Right lobe of liver (tissue), 6 donors: ENCODE data around the gene RPS29. TPM values are rescaled to one million over a fixed set of nuclear protein-coding genes. Genes with fewer than 3 reads are reported as not detected.
"Not testable (repeated sequence)": the region's sequence is repeated elsewhere in the genome, so short reads cannot be mapped to it uniquely, and the experiment has no call there.

Source experiments
- ATAC-seq, 4 donors: fragments of 200-7000 bp; cut with Tn5 transposase; one replicate each; pipeline ENCODE4 v1.9.1; 2020; ENCODE audit warnings: mild to moderate bottlenecking in 4 of 4, moderate library complexity in 4 of 4
- DNase-seq, 3 donors: peaks; one replicate each; pipeline ENCODE4 v3.0.0-alpha.2; 2020
- H3K27ac ChIP-seq, 3 donors: fragments of 200-600 bp; one replicate each; pipeline ENCODE4 v1.8.0; 2022
- H3K27me3 ChIP-seq, 2 donors: fragments of 200-600 bp; one replicate each; pipeline ENCODE4 v1.8.0; 2022
- H3K36me3 ChIP-seq, 4 donors: fragments of 200-600 bp; sonication (generic) in 1 of 4; one replicate each; pipeline versions ENCODE4 v1.5.1 to v1.8.0; 2017 to 2022; ENCODE audit warnings: control low read depth in 1 of 4
- H3K4me1 ChIP-seq, 4 donors: fragments of 200-600 bp; sonication (generic) in 1 of 4; one replicate each; pipeline versions ENCODE4 v1.5.1 to v1.8.0; 2017 to 2022; ENCODE audit warnings: control low read depth in 1 of 4
- H3K4me3 ChIP-seq, 3 donors: fragments of 200-600 bp; one replicate each; pipeline ENCODE4 v1.8.0; 2022
- H3K9me3 ChIP-seq, 4 donors: fragments of 200-600 bp; sonication (generic) in 1 of 4; one replicate each; pipeline versions ENCODE4 v1.5.1 to v1.8.0; 2017 to 2022; ENCODE audit warnings: control low read depth in 1 of 4
- CTCF ChIP-seq, 4 donors: fragments of 200-600 bp in 3 of 4; fragments of 450-650 bp in 1 of 4; IDR thresholded peaks; one replicate each; pipeline versions ENCODE4 v1.5.1 to v1.8.0; 2016 to 2022; ENCODE audit warnings: antibody characterized with exemption in 4 of 4, mild to moderate bottlenecking in 2 of 4
- POLR2A ChIP-seq: fragments of 450-650 bp; IDR thresholded peaks from one replicate; pipeline ENCODE4 v1.6.1; 2017; ENCODE audit warnings: antibody characterized with exemption, mild to moderate bottlenecking
- WGBS: methylation state at CpG from one replicate; pipeline ENCODE4 v1.1.6; 2018; ENCODE audit warnings: low coverage, low lambda C conversion rate; ENCODE audit not compliant: insufficient coverage; ENCODE audit errors: missing lambda C conversion rate; 5-methylcytosine and 5-hydroxymethylcytosine counted together
- intact Hi-C, 2 donors: fragments of 100-400 bp; cut with DNase I; formaldehyde crosslinking; loops; one replicate each; pipeline versions ENCODE4 v1.11.2 to v1.14.1; 2022
- total RNA-seq, 6 experiments: library from RNA; depleted of rRNA in 2 of 6; stranded (reverse); fragments of >200 nt in 2 of 6; fragmentation: NEBNext Ultra II Directional in 3 of 6; extraction: Animal tissue kit (Norgen Biotek cat#: 25700) in 3 of 6; gene quantifications; one replicate each; pipeline versions ENCODE4 v1.1.0 to v1.2.4, GENCODE V29; 2016 to 2023
- donor health status: DM: no; HTN: yes; CAD: no.
- donor health status: DM: no; HTN: no; CAD: no.
- donor health status: DM: no; HTN: no; CAD: no.
- donor health status: DM: no; HTN: yes; CAD: no.
- donor health status: DM: no; HTN: yes; CAD: no.

Gene RPS29
- total RNA-seq, 6 experiments from 2014 or later, result 431 to 1,761 (median 531) TPM

GRCh38 chr14:49594347-49595091, 8.3 kb upstream of the RPS29 start:
- Histone ChIP-seq H3K4me1 (peaks cover 0 to 24% (median 7%) of the 10 kb centered on the region in 4 donors), H3K9me3 (no peaks in the 10 kb centered on the region), H3K4me3 (no peak overlapping the region), H3K27me3 (no peaks in the 10 kb centered on the region), H3K36me3 (no peaks in the 10 kb centered on the region), H3K27ac (peak overlapping the region in 2 of 3 donors; percentile 1 to 95)
- intact Hi-C loops, result no loop called here
- TF ChIP-seq CTCF (IDR thresholded peaks at IDR 0.05), result no peak
- TF ChIP-seq POLR2A, result no peak
- WGBS, result 7% methylated on average over 4 of the region's 4 CpGs
- ATAC-seq, result peak; percentile 28 to 57 (median 48)
- DNase-seq, result peak in 1 of 3 donors; percentile 70

GRCh38 chr14:49593016-49593415, 6.8 kb upstream of the RPS29 start:
- ATAC-seq, result no peak
- 77% methylated on average over 3 of the region's 3 CpGs for whole genome bisulfite sequencing
- TF ChIP-seq CTCF (IDR thresholded peaks at IDR 0.05) (no peak), POLR2A (no peak)

DNA sequence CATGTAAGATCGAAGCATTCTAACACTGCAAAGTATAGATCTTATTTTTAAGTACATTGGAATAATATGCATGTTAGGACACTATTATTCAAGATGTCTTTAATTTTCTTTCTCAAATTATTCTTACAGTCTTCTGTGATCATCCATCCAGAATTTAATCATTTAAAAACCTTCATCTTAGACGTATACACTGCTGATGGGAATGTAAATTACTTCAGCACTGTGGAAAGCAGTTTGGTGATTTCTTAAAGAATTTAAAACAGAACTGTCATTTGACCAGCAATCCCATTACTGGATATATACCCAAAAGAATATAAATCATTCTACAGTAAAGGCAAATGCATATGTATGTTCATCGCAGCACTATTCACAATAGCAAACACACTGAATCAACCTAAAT, 3.2 kb upstream of the RPS29 start:
- H3K4me3 ChIP-seq, result no peak overlapping the region
- TF ChIP-seq POLR2A, result no peak
- no peak for TF ChIP-seq CTCF (IDR thresholded peaks at IDR 0.05)
- no peaks in the 10 kb centered on the region for H3K27me3 ChIP-seq
- no peak for DNase-seq
- intact Hi-C loops, result no loop called here
- H3K4me1 ChIP-seq, result peaks cover 0 to 19% (median 3%) of the 10 kb centered on the region in 4 donors
- no peak overlapping the region for H3K27ac ChIP-seq
- H3K9me3 ChIP-seq, result no peaks in the 10 kb centered on the region
- H3K36me3 ChIP-seq, result peaks cover 0 to 2% (median under 1%) of the 10 kb centered on the region in 4 donors
- no peak for ATAC-seq
- WGBS, result 91% methylated on average over 3 of the region's 3 CpGs

More at GRCh38 chr14:49593016-49593415, 6.8 kb upstream of the RPS29 start:
- H3K27ac ChIP-seq, result no peak overlapping the region
- H3K9me3 ChIP-seq, result no peaks in the 10 kb centered on the region
- H3K4me3 ChIP-seq, result no peak overlapping the region
- peaks cover 0 to 24% (median 7%) of the 10 kb centered on the region in 4 donors for H3K4me1 ChIP-seq
- DNase-seq, result no peak
- intact Hi-C loops, result no loop called here
- no peaks in the 10 kb centered on the region for H3K27me3 ChIP-seq
- no peaks in the 10 kb centered on the region for H3K36me3 ChIP-seq

DNA sequence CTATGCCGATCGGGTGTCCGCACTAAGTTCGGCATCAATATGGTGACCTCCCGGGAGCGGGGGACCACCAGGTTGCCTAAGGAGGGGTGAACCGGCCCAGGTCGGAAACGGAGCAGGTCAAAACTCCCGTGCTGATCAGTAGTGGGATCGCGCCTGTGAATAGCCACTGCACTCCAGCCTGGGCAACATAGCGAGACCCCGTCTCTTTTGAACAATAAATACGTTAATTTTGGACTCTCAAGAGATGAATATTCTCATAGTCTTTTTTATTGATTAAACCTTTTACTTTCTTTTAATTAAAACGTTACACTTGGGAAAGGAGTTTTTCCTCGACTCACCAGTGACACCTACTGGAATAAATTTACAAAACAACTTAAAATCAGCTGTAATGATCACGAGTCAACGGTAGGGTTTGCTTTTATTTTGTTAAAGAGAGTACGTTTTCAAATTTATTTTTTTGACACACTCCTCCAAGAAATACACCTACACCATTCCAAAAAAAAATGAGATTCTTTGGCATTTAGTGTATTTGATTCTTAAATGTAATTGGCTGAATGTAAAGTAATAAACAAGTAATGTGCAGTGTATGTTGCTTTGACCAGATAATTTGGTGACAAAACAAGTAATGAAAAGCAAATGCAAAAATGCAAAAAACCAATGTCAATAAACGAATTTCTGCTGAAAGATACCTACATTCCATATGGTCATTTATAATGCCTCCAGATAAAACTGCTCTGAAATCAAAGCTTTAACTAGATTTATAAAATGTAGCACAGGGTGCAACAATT, 687 bp upstream of the RPS29 start:
- intact Hi-C loops, result no loop called here
- Histone ChIP-seq H3K4me1 (peaks cover 0 to 26% (median 6%) of the 10 kb centered on the region in 4 donors), H3K36me3 (peaks cover 0 to 24% (median 8%) of the 10 kb centered on the region in 4 donors), H3K9me3 (no peaks in the 10 kb centered on the region), H3K27ac (peak overlapping the region; percentile 86 to 91 (median 87)), H3K4me3 (peak overlapping the region; percentile 20 to 99 (median 95)), H3K27me3 (no peaks in the 10 kb centered on the region)
- ATAC-seq (peak; percentile 63 to 72 (median 64)), DNase-seq (no peak)
- TF ChIP-seq POLR2A (no peak), CTCF (IDR thresholded peaks at IDR 0.05) (peak; percentile 85 to 90 (median 87))
- WGBS, result under 1% methylated on average over 12 of the region's 21 CpGs

DNA sequence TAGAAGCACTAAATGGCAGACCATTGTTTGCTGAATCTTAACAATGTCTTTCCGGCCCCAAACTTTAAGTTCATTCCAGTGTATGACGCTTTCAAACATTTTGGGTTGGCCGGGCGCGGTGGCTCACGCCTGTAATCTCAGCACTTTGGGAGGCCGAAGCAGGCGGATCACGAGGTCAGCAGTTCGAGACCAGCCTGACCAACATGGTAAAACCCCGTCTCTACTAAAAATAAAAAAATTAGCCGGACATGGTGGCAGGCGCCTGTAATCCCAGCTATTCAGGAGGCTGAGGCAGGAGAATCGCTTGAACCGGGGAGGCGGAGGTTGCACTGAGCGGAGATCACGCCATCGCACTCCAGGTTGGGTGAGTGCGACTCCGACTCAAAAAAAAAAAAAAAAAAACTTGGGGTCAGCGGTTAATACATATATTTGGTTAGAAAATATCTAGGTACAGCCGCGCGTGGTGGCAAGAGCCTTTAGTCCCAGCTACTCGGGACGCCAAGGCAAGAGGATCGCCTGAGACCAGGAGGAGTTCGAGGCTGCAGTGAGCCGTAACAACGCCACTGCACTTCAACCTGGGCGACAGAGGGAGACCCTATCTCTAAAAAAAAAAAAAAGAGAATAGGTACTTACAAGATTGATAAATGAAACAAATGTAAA, 1.1 kb downstream of the RPS29 start:
- H3K9me3 ChIP-seq, ATAC-seq, intact Hi-C loops, DNase-seq, H3K27me3 ChIP-seq: not testable (repeated sequence)
- H3K4me3 ChIP-seq, result peak overlapping the region; percentile 83 to 99 (median 95)
- peaks cover 0 to 26% (median 6%) of the 10 kb centered on the region in 4 donors for H3K4me1 ChIP-seq
- peaks cover 0 to 24% (median 8%) of the 10 kb centered on the region in 4 donors for H3K36me3 ChIP-seq
- 10% methylated on average over 32 of the region's 32 CpGs for WGBS
- H3K27ac ChIP-seq, result peak overlapping the region; percentile 79 to 91 (median 86)
